Smooth muscle cell (in vitro differentiated cells): Measurements from ENCODE around the gene SEPHS2. TPM values are rescaled to one million over a fixed set of nuclear protein-coding genes. Genes with fewer than 3 reads are reported as not detected.
A peak's percentile ranks its signal among the peaks of the same experiment; 100 is the strongest.

ENCODE experiments used
- DNase-seq: peaks from one replicate; lab custom pipeline; 2025; ENCODE audit not compliant: unreplicated experiment; lab: John Stamatoyannopoulos, UW
- H2AFZ ChIP-seq: fragments of 200-600 bp; sonication (generic); 2 replicates; pipeline ENCODE4 v1.6.0; 2016; ENCODE audit warnings: antibody characterized with exemption, low read depth, mild to moderate bottlenecking
- H3F3A ChIP-seq: fragments of 200-600 bp; sonication (generic); 2 replicates; pipeline ENCODE4 v1.6.0; 2017; ENCODE audit warnings: antibody characterized with exemption, low read depth
- H3K27ac ChIP-seq: fragments of 200-600 bp; sonication (generic); 2 replicates; pipeline ENCODE4 v1.5.1; 2016; ENCODE audit warnings: low read depth, mild to moderate bottlenecking
- H3K27me3 ChIP-seq: fragments of 200-600 bp; sonication (generic); 2 replicates; pipeline ENCODE4 v1.6.1; 2016; ENCODE audit warnings: low read depth, mild to moderate bottlenecking
- H3K36me3 ChIP-seq: fragments of 200-600 bp; sonication (generic); 2 replicates; pipeline ENCODE4 v1.5.1; 2016; ENCODE audit warnings: low read depth
- H3K4me1 ChIP-seq: fragments of 200-600 bp; sonication (generic); 2 replicates; pipeline ENCODE4 v1.5.1; 2016; ENCODE audit warnings: low read depth
- H3K4me2 ChIP-seq: fragments of 200-600 bp; sonication (generic); 2 replicates; pipeline ENCODE4 v1.6.0; 2016; ENCODE audit warnings: mild to moderate bottlenecking
- H3K4me3 ChIP-seq: fragments of 200-600 bp; sonication (generic); 2 replicates; pipeline ENCODE4 v1.5.1; 2016; ENCODE audit warnings: mild to moderate bottlenecking
- H3K79me2 ChIP-seq: fragments of 200-600 bp; sonication (generic); 2 replicates; pipeline ENCODE4 v1.6.0; 2016; ENCODE audit warnings: low read depth, mild to moderate bottlenecking
- H3K9ac ChIP-seq: fragments of 200-600 bp; sonication (generic); 2 replicates; pipeline ENCODE4 v1.6.0; 2016; ENCODE audit warnings: low read depth
- H3K9me3 ChIP-seq: fragments of 200-600 bp; sonication (generic); replicated peaks from 2 replicates; pipeline ENCODE4 v1.5.1; 2016; ENCODE audit warnings: low read depth
- H4K20me1 ChIP-seq: fragments of 200-600 bp; sonication (generic); 2 replicates; pipeline ENCODE4 v1.6.0; 2016; ENCODE audit warnings: low read depth
- CTCF ChIP-seq: fragments of 200-600 bp; sonication (generic); IDR thresholded peaks from 2 replicates; pipeline ENCODE4 v1.5.1; 2017; ENCODE audit warnings: borderline replicate concordance, mild to moderate bottlenecking, antibody characterized with exemption; ENCODE audit not compliant: insufficient read depth, poor library complexity, severe bottlenecking
- WGBS: methylation state at CpG from one replicate; pipeline ENCODE4 v1.1.7; 2016; ENCODE audit warnings: low lambda C conversion rate; 5-methylcytosine and 5-hydroxymethylcytosine counted together
- polyA plus RNA-seq: library from polyadenylated mRNA; unstranded; fragments of >200 nt; fragmentation: Nextera tagmentation; extraction: Ambion mirVana; gene quantifications from 2 replicates; pipeline ENCODE4 v1.2.1, GENCODE V29; 2016
- total RNA-seq: library from RNA; depleted of rRNA; stranded (reverse); fragments of >200 nt; gene quantifications from 2 replicates; pipeline ENCODE4 v1.2.3, GENCODE V29; 2014

The SEPHS2 gene
- total and polyA plus RNA-seq, 2 experiments from 2014 or later = 12.1 to 26.4 TPM

GRCh38 chr16:30449116-30449435 is 3.4 kb upstream of the SEPHS2 start:
- Histone ChIP-seq H3K27me3 (no peaks in the 10 kb centered on the region), H3K36me3 (no peaks in the 10 kb centered on the region), H3K4me2 (no peak overlapping the region), H3K9me3 (no peaks in the 10 kb centered on the region), H3K9ac (no peak overlapping the region), H3K4me3 (no peak overlapping the region), H2AFZ (no peak overlapping the region), H3K79me2 (peaks cover 8% of the 10 kb centered on the region), H3K4me1 (peaks cover 8% of the 10 kb centered on the region), H3F3A (no peaks in the 10 kb centered on the region), H4K20me1 (no peaks in the 10 kb centered on the region), H3K27ac (no peak overlapping the region)
- WGBS = 77% methylated on average over 3 of the region's 3 CpGs
- TF ChIP-seq CTCF = no peak
- DNase-seq = no peak

GRCh38 chr16:30447512-30448226 is 2.0 kb upstream of the SEPHS2 start:
- H3K27me3 ChIP-seq = no peaks in the 10 kb centered on the region
- no peak overlapping the region for H3K4me2 ChIP-seq
- no peak overlapping the region for H3K9ac ChIP-seq
- peaks cover 8% of the 10 kb centered on the region for H3K4me1 ChIP-seq
- 81% methylated on average over 12 of the region's 12 CpGs for WGBS
- no peaks in the 10 kb centered on the region for H3K9me3 ChIP-seq
- H3K36me3 ChIP-seq = no peaks in the 10 kb centered on the region
- TF ChIP-seq CTCF = no peak
- peaks cover 8% of the 10 kb centered on the region for H3K79me2 ChIP-seq
- peaks cover 4% of the 10 kb centered on the region for H4K20me1 ChIP-seq
- H3F3A ChIP-seq = no peaks in the 10 kb centered on the region
- DNase-seq = no peak
- no peak overlapping the region for H3K4me3 ChIP-seq
- no peak overlapping the region for H2AFZ ChIP-seq
- no peak overlapping the region for H3K27ac ChIP-seq

- WGBS = 89% methylated on average over 10 of the region's 10 CpGs
- Histone ChIP-seq H3K79me2 (peaks cover 8% of the 10 kb centered on the region), H3K36me3 (no peaks in the 10 kb centered on the region), H3K9ac (no peak overlapping the region), H2AFZ (peak overlapping the region; percentile 90), H3K4me1 (peaks cover 8% of the 10 kb centered on the region), H4K20me1 (peaks cover 4% of the 10 kb centered on the region), H3K27ac (peak overlapping the region; percentile 97), H3K4me2 (peak overlapping the region; percentile 93), H3K27me3 (no peaks in the 10 kb centered on the region), H3F3A (no peaks in the 10 kb centered on the region), H3K4me3 (peak overlapping the region; percentile 87), H3K9me3 (no peaks in the 10 kb centered on the region)
- no peak for DNase-seq
- no peak for TF ChIP-seq CTCF
Observed at GRCh38 chr16:30446203-30446595, 525 bp upstream of the SEPHS2 start.

GRCh38 chr16:30445149-30445407 is 596 bp downstream of the SEPHS2 start:
- no peak for TF ChIP-seq CTCF
- H3K27me3 ChIP-seq = no peaks in the 10 kb centered on the region
- no peak for DNase-seq
- 47% methylated on average over 11 of the region's 11 CpGs for WGBS
- peak overlapping the region; percentile 90 for H2AFZ ChIP-seq
- H3K27ac ChIP-seq = peak overlapping the region; percentile 97
- H4K20me1 ChIP-seq = peaks cover 4% of the 10 kb centered on the region
- peaks cover 8% of the 10 kb centered on the region for H3K79me2 ChIP-seq
- no peaks in the 10 kb centered on the region for H3F3A ChIP-seq
- no peaks in the 10 kb centered on the region for H3K9me3 ChIP-seq
- H3K4me3 ChIP-seq = peak overlapping the region; percentile 87
- no peaks in the 10 kb centered on the region for H3K36me3 ChIP-seq
- peaks cover 8% of the 10 kb centered on the region for H3K4me1 ChIP-seq
- H3K9ac ChIP-seq = peak overlapping the region; percentile 97
- peak overlapping the region; percentile 93 for H3K4me2 ChIP-seq
